GM19395 (cell line): ENCODE data around the gene PLCB1.
"Not testable (repeated sequence)": the region's sequence is repeated elsewhere in the genome, so short reads cannot be mapped to it uniquely, and the experiment has no call there.

ENCODE experiments used
- ATAC-seq: cut with Tn5 transposase; IDR thresholded peaks from one replicate; pipeline ENCODE4 v1.9.1; 2021; ENCODE audit warnings: mild to moderate bottlenecking, moderate library complexity; ENCODE audit not compliant: unreplicated experiment

Gene PLCB1

GRCh38 chr20:8330319-8330784 is 198.3 kb downstream of the PLCB1 start:
- no peak for ATAC-seq

- ATAC-seq, result no peak
Observed at GRCh38 chr20:8330785-8331695, 199.0 kb downstream of the PLCB1 start.

- ATAC-seq, result no peak
Observed at GRCh38 chr20:8331740-8332412, 199.8 kb downstream of the PLCB1 start.

- ATAC-seq, result no peak
Observed at GRCh38 chr20:8334641-8335040, 202.6 kb downstream of the PLCB1 start.

GRCh38 chr20:8335059-8335458 is 203.0 kb downstream of the PLCB1 start:
- ATAC-seq, result no peak

- no peak for ATAC-seq
Observed at GRCh38 chr20:8335495-8336195, 203.6 kb downstream of the PLCB1 start.

- ATAC-seq, result no peak
Observed at GRCh38 chr20:8339349-8339748, 207.3 kb downstream of the PLCB1 start.

- no peak for ATAC-seq
Observed at GRCh38 chr20:8342391-8342790, 210.3 kb downstream of the PLCB1 start.

GRCh38 chr20:8344106-8344505 is 212.0 kb downstream of the PLCB1 start:
- ATAC-seq, result no peak

GRCh38 chr20:8344631-8345030 is 212.6 kb downstream of the PLCB1 start:
- no peak for ATAC-seq

- ATAC-seq, result no peak
Observed at GRCh38 chr20:8346700-8347270, 214.7 kb downstream of the PLCB1 start.

GRCh38 chr20:8350225-8350624 is 218.2 kb downstream of the PLCB1 start:
- ATAC-seq, result not testable (repeated sequence)

GRCh38 chr20:8352486-8352885 is 220.4 kb downstream of the PLCB1 start:
- no peak for ATAC-seq

GRCh38 chr20:8353512-8353911 is 221.4 kb downstream of the PLCB1 start:
- ATAC-seq, result no peak

- no peak for ATAC-seq
Observed at GRCh38 chr20:8355453-8355852, 223.4 kb downstream of the PLCB1 start.

- no peak for ATAC-seq
Observed at GRCh38 chr20:8356806-8357205, 224.7 kb downstream of the PLCB1 start.

- no peak for ATAC-seq
Observed at GRCh38 chr20:8357703-8358102, 225.6 kb downstream of the PLCB1 start.

GRCh38 chr20:8360035-8360434 is 228.0 kb downstream of the PLCB1 start:
- ATAC-seq, result no peak

- ATAC-seq, result no peak
Observed at GRCh38 chr20:8361006-8361652, 229.1 kb downstream of the PLCB1 start.

- ATAC-seq, result no peak
Observed at GRCh38 chr20:8361779-8362178, 229.7 kb downstream of the PLCB1 start.

GRCh38 chr20:8362457-8362856 is 230.4 kb downstream of the PLCB1 start:
- no peak for ATAC-seq
